ENCODE data around the gene EHMT2. TPM values are rescaled to one million over a fixed set of nuclear protein-coding genes. Genes with fewer than 3 reads are reported as not detected.
"Not testable (repeated sequence)": the region's sequence is repeated elsewhere in the genome, so short reads cannot be mapped to it uniquely, and the experiment has no call there.

EHMT2 gene
- total RNA-seq, 4 donors from 2014 or later = 38.2 to 63.9 (median 46.8) TPM

GRCh38 chr6:31874084-31874670, 23.3 kb downstream of the EHMT2 start:
- Histone ChIP-seq H3K27me3 (no peaks in the 10 kb centered on the region), H3K4me1 (no peaks in the 10 kb centered on the region), H3K9me3 (no peaks in the 10 kb centered on the region), H3K36me3 (no peaks in the 10 kb centered on the region), H3K27ac (no peak overlapping the region), H3K4me3 (no peak overlapping the region)
- 46 to 51% methylated on average over 4 of the region's 4 CpGs for WGBS, 2 donors
- DNase-seq (ENCODE audit: low spot score in 2 of 2) = no peak
- TF ChIP-seq POLR2A (IDR thresholded peaks at IDR 0.05) = no peak
- no peak for TF ChIP-seq CTCF (IDR thresholded peaks at IDR 0.05)
- no peak for TF ChIP-seq EP300 (IDR thresholded peaks at IDR 0.05)

GRCh38 chr6:31871046-31871659, 26.3 kb downstream of the EHMT2 start:
- Histone ChIP-seq H3K9me3 (no peaks in the 10 kb centered on the region), H3K4me1 (no peaks in the 10 kb centered on the region), H3K4me3 (no peak overlapping the region), H3K27me3 (no peaks in the 10 kb centered on the region), H3K36me3 (no peaks in the 10 kb centered on the region), H3K27ac (no peak overlapping the region)
- WGBS, 2 donors = 50 to 54% methylated on average over 5 to 9 of the region's 9 CpGs
- DNase-seq (ENCODE audit: low spot score in 2 of 2) = no peak
- TF ChIP-seq CTCF (IDR thresholded peaks at IDR 0.05) (no peak), EP300 (IDR thresholded peaks at IDR 0.05) (no peak)

- TF ChIP-seq POLR2A (IDR thresholded peaks at IDR 0.05) = no peak
- TF ChIP-seq CTCF (IDR thresholded peaks at IDR 0.05) = no peak
- no peak for TF ChIP-seq EP300 (IDR thresholded peaks at IDR 0.05)
- no peaks in the 10 kb centered on the region for H3K9me3 ChIP-seq
Observed at GRCh38 chr6:31870385-31870921, 27.0 kb downstream of the EHMT2 start.

GRCh38 chr6:31869343-31869742, 28.2 kb downstream of the EHMT2 start:
- TF ChIP-seq CTCF (IDR thresholded peaks at IDR 0.05) (no peak), EP300 (IDR thresholded peaks at IDR 0.05) (no peak), POLR2A (IDR thresholded peaks at IDR 0.05) (no peak)
- 64 to 72% methylated on average over 8 of the region's 8 CpGs for WGBS, 2 donors

More at GRCh38 chr6:31870385-31870921, 27.0 kb downstream of the EHMT2 start:
- H3K36me3 ChIP-seq = no peaks in the 10 kb centered on the region
- H3K4me3 ChIP-seq = no peak overlapping the region
- H3K27ac ChIP-seq = no peak overlapping the region
- no peak for DNase-seq (ENCODE audit: low spot score in 2 of 2)
- 79% methylated on average over 8 to 11 of the region's 16 CpGs for WGBS, 2 donors
- H3K27me3 ChIP-seq = no peaks in the 10 kb centered on the region
- peaks cover 0 to 4% (median 0%) of the 10 kb centered on the region in 4 donors for H3K4me1 ChIP-seq

GRCh38 chr6:31868658-31868971, 28.9 kb downstream of the EHMT2 start:
- H3K4me3 ChIP-seq; H3K27me3 ChIP-seq; H3K27ac ChIP-seq; DNase-seq (ENCODE audit: low spot score in 2 of 2); H3K9me3 ChIP-seq; H3K36me3 ChIP-seq: not testable (repeated sequence)
- WGBS, 2 donors = 73 to 88% methylated on average over 1 of the region's 1 CpG
- H3K4me1 ChIP-seq = peaks cover 0 to 17% (median 8%) of the 10 kb centered on the region in 4 donors

More at GRCh38 chr6:31869343-31869742, 28.2 kb downstream of the EHMT2 start:
- H3K4me3 ChIP-seq = no peak overlapping the region
- H3K36me3 ChIP-seq = no peaks in the 10 kb centered on the region
- peaks cover 0 to 10% (median 2%) of the 10 kb centered on the region in 4 donors for H3K4me1 ChIP-seq
- DNase-seq (ENCODE audit: low spot score in 2 of 2) = no peak
- no peak overlapping the region for H3K27ac ChIP-seq
- no peaks in the 10 kb centered on the region for H3K9me3 ChIP-seq
- H3K27me3 ChIP-seq = no peaks in the 10 kb centered on the region
